HFFc6 (cell line): ENCODE results near the gene AFF1. TPM values are rescaled to one million over a fixed set of nuclear protein-coding genes. Genes with fewer than 3 reads are reported as not detected.

Experiments used
- DNase-seq: peaks from one replicate; pipeline ENCODE4 v3.0.0-alpha.2; 2018
- H3K27ac Mint-ChIP-seq: 2 replicates; pipeline ENCODE4 v1.8.0; 2020; ENCODE audit warnings: mild to moderate bottlenecking, mixed read lengths
- H3K27me3 Mint-ChIP-seq: 2 replicates; pipeline ENCODE4 v1.8.0; 2021; ENCODE audit warnings: mild to moderate bottlenecking, moderate library complexity, mixed read lengths; ENCODE audit not compliant: insufficient read depth
- H3K36me3 Mint-ChIP-seq: 2 replicates; pipeline ENCODE4 v1.8.0; 2021; ENCODE audit warnings: low read depth, mixed read lengths
- H3K4me1 Mint-ChIP-seq: 2 replicates; pipeline ENCODE4 v1.8.0; 2020; ENCODE audit warnings: low read depth, mixed read lengths
- H3K4me3 Mint-ChIP-seq: 2 replicates; pipeline ENCODE4 v1.8.0; 2020; ENCODE audit warnings: mild to moderate bottlenecking, moderate library complexity, mixed read lengths
- H3K9me3 Mint-ChIP-seq: 2 replicates; pipeline ENCODE4 v1.8.0; 2020; ENCODE audit warnings: mild to moderate bottlenecking, mixed read lengths
- total RNA-seq, 6 experiments: library from RNA; stranded (reverse); fragmentation: NEBNext Ultra II Directional; extraction: Animal tissue kit (Norgen Biotek cat#: 25700); gene quantifications; 2 replicates in 1 of 6; 3 replicates in 5 of 6; pipeline ENCODE4 v1.2.3, GENCODE V29; 2021
- TF ChIP-seq, protein P1 (sequence below): fragments of 200-600 bp; sonication (generic); IDR thresholded peaks from 2 replicates; pipeline ENCODE4 v1.5.0; 2021; ENCODE audit warnings: antibody characterized with exemption, mild to moderate bottlenecking

Gene AFF1
- total RNA-seq, 6 experiments from 2014 or later: 28.3 to 43.6 (median 32.8) TPM

DNA sequence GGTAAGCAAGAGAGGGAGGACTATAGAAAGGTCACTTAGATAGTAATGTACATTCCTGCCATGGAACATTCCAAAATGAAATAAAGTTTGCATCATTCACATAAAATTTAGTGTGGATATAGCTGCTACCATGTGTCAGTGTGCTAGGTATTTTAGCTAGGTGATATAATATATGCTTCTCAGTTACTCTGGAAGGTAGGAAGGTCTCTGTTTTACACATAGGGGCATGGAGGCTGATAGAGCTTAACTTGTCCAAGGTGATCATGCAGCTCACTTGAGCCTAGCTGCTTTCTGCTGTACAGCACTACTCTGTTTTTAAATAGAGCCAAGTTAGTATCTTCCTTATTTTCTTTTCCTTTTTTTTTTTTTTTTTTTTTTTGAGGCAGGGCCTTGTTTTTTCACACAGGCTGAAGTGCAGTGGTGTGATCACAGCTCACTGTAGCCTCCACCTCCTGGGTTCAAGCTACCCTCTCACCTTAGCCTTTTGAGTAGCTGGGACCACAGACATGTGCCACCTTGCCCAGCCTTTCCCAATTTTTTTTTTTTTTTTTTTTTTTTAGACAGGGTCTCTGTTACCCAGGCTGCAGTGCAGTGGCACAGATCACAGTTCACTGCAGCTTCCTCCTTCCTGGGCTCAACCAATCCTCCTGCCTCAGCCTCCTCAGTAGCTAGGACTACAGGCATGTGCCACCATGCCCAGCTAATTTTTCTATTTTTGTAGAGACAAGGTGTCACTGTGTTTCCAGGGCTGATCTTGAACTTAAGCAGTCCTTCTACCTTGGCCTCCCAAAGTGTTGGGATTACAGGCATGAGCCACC lies 10.4 kb downstream of the AFF1 start:
- H3K4me3 Mint-ChIP-seq: no peak overlapping the region
- no peaks in the 10 kb centered on the region for H3K9me3 Mint-ChIP-seq
- TF ChIP-seq, protein P1, sequence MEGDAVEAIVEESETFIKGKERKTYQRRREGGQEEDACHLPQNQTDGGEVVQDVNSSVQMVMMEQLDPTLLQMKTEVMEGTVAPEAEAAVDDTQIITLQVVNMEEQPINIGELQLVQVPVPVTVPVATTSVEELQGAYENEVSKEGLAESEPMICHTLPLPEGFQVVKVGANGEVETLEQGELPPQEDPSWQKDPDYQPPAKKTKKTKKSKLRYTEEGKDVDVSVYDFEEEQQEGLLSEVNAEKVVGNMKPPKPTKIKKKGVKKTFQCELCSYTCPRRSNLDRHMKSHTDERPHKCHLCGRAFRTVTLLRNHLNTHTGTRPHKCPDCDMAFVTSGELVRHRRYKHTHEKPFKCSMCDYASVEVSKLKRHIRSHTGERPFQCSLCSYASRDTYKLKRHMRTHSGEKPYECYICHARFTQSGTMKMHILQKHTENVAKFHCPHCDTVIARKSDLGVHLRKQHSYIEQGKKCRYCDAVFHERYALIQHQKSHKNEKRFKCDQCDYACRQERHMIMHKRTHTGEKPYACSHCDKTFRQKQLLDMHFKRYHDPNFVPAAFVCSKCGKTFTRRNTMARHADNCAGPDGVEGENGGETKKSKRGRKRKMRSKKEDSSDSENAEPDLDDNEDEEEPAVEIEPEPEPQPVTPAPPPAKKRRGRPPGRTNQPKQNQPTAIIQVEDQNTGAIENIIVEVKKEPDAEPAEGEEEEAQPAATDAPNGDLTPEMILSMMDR: no peak
- H3K4me1 Mint-ChIP-seq: peaks cover 46% of the 10 kb centered on the region
- no peaks in the 10 kb centered on the region for H3K27me3 Mint-ChIP-seq
- H3K36me3 Mint-ChIP-seq: no peaks in the 10 kb centered on the region
- no peak overlapping the region for H3K27ac Mint-ChIP-seq
- DNase-seq: no peak

GRCh38 chr4:86946868-86947500 lies 12.2 kb downstream of the AFF1 start:
- Mint-ChIP-seq H3K4me1 (peaks cover 44% of the 10 kb centered on the region), H3K9me3 (no peaks in the 10 kb centered on the region), H3K27ac (no peak overlapping the region), H3K27me3 (no peaks in the 10 kb centered on the region), H3K36me3 (peaks cover 8% of the 10 kb centered on the region), H3K4me3 (no peak overlapping the region)
- TF ChIP-seq, protein P1: no peak
- DNase-seq: no peak

DNA sequence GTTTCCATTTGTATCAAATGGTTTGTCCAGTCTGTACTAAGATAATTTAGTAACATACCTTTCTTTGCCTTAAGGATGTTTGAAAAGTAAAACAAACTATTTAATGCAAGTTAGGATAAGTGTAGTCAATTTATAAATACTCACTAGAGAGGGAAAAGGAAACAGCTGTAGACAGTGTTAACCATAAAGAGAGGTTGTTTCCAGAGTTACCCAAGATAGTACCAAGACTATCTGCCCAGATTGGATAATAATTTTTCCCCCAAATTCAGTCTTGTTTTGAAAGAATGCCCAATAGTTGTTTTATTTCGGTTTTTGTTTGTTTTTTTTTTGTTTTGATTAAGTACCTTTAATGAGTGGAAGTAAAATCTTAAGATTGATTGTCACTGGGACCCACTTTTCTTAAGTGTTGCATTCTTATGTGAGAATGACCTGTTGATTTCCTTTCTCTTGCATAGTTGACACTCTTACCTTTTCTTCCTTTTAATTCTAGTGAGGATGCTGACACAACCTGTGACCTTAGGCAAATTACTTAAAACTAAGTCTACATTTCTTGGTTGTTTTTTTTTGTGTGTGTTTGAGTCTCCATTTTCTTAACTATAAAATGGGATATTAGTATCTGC lies 12.8 kb downstream of the AFF1 start:
- DNase-seq: no peak
- Mint-ChIP-seq H3K4me1 (peaks cover 38% of the 10 kb centered on the region), H3K9me3 (no peaks in the 10 kb centered on the region), H3K27me3 (no peaks in the 10 kb centered on the region), H3K4me3 (no peak overlapping the region), H3K27ac (no peak overlapping the region), H3K36me3 (peaks cover 8% of the 10 kb centered on the region)
- TF ChIP-seq, protein P1: no peak

GRCh38 chr4:86948276-86948675 lies 13.5 kb downstream of the AFF1 start:
- no peak for DNase-seq
- Mint-ChIP-seq H3K27me3 (no peaks in the 10 kb centered on the region), H3K27ac (no peak overlapping the region), H3K9me3 (no peaks in the 10 kb centered on the region), H3K4me1 (peaks cover 33% of the 10 kb centered on the region), H3K36me3 (peaks cover 8% of the 10 kb centered on the region), H3K4me3 (no peak overlapping the region)
- TF ChIP-seq, protein P1: no peak

- no peak for DNase-seq
- no peaks in the 10 kb centered on the region for H3K27me3 Mint-ChIP-seq
- no peaks in the 10 kb centered on the region for H3K9me3 Mint-ChIP-seq
- H3K27ac Mint-ChIP-seq: no peak overlapping the region
- peaks cover 14% of the 10 kb centered on the region for H3K36me3 Mint-ChIP-seq
- no peak overlapping the region for H3K4me3 Mint-ChIP-seq
- TF ChIP-seq, protein P1: no peak
- H3K4me1 Mint-ChIP-seq: peaks cover 34% of the 10 kb centered on the region
These were observed 16.2 kb downstream of the AFF1 start for GRCh38 chr4:86950831-86951525.
